Choroid plexus epithelial cell (primary cell): ENCODE measurements around the gene TMEM131.
"Not testable (repeated sequence)": the region's sequence is repeated elsewhere in the genome, so short reads cannot be mapped to it uniquely, and the experiment has no call there.

ENCODE experiments used
- DNase-seq: peaks from one replicate; pipeline ENCODE4 v3.0.0-alpha.2; 2010; ENCODE audit warnings: low read depth
- H3K4me3 ChIP-seq: 2 replicates; pipeline ENCODE4 v1.5.1; 2011; ENCODE audit warnings: low read depth, mild to moderate bottlenecking, control low read depth, low read length, moderate library complexity
- CTCF ChIP-seq: conservative IDR thresholded peaks from 2 replicates; pipeline ENCODE4 v1.5.1; 2011; ENCODE audit warnings: low read depth, mild to moderate bottlenecking, control low read depth, inconsistent platforms, low read length, moderate library complexity

TMEM131 gene

GRCh38 chr2:97965116-97965515 is 30.6 kb downstream of the TMEM131 start:
- no peak for TF ChIP-seq CTCF
- no peak overlapping the region for H3K4me3 ChIP-seq
- no peak for DNase-seq

GRCh38 chr2:97963880-97964279 is 31.9 kb downstream of the TMEM131 start:
- H3K4me3 ChIP-seq, result no peak overlapping the region
- DNase-seq, result no peak
- TF ChIP-seq CTCF, result no peak

GRCh38 chr2:97963079-97963406 is 32.7 kb downstream of the TMEM131 start:
- H3K4me3 ChIP-seq, result no peak overlapping the region
- DNase-seq, result no peak
- TF ChIP-seq CTCF, result no peak

GRCh38 chr2:97961534-97961933 is 34.2 kb downstream of the TMEM131 start:
- DNase-seq, result no peak
- no peak overlapping the region for H3K4me3 ChIP-seq
- no peak for TF ChIP-seq CTCF

- no peak for DNase-seq
- no peak for TF ChIP-seq CTCF
- no peak overlapping the region for H3K4me3 ChIP-seq
Measured at GRCh38 chr2:97958184-97958583, 37.6 kb downstream of the TMEM131 start.

- H3K4me3 ChIP-seq, result no peak overlapping the region
- DNase-seq, result peak; percentile 18
- no peak for TF ChIP-seq CTCF
Measured at GRCh38 chr2:97957432-97958183, 38.1 kb downstream of the TMEM131 start.

- DNase-seq, H3K4me3 ChIP-seq: not testable (repeated sequence)
Measured at GRCh38 chr2:97956753-97957152, 39.0 kb downstream of the TMEM131 start.
